LHCN-M2 (cell line): ENCODE measurements around the gene PCDHGC5. TPM values are rescaled to one million over a fixed set of nuclear protein-coding genes. Genes with fewer than 3 reads are reported as not detected.

Source experiments
- DNase-seq: peaks from one replicate; pipeline ENCODE4 v3.0.0-alpha.2; 2012; ENCODE audit warnings: low read depth
- total RNA-seq: library from RNA; depleted of rRNA; stranded (reverse); fragments of >200 nt; gene quantifications from 2 replicates; pipeline ENCODE4 v1.2.3, GENCODE V29; 2014

The PCDHGC5 gene
- total RNA-seq, 1 experiment from 2014 or later: 2.0 TPM

DNA sequence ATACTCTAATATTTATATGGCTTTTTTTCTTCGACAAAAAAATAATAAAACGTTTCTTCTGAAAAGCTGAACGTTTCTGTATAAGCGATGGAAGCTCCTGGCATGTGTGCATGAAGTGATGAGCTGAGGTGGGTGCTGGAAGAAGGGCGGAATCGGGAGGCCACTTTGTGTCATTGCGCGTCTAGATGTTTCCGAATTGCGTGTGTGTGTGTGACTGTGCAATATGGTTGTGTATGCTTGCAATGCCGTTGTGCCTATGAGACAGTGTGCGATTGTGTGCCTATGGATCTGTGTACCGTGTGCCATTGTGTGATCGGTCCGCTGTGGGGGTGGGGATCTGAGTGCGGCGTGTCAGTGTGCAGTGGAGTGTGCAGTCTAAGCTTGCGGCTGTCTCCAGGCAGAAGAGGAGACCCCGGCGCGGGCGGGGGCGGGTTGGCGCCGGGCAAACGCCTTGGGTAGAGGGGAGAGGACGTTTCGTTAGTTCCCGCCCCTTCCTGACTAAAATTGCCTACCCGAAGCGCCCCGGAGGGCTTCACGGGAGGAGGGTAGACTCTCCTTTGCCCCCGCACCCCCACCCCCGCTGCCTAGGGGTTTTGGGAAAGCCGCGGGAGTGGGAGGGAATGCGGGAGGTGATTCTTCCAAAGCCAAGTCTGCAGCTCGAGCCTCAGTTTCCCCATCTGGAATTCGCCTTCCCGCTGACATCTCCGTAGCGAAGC lies 24.2 kb downstream of the PCDHGC5 start:
- no peak for DNase-seq

GRCh38 chr5:141513627-141514329 lies 24.9 kb downstream of the PCDHGC5 start:
- peak; percentile 96 for DNase-seq

GRCh38 chr5:141514330-141515133 lies 25.7 kb downstream of the PCDHGC5 start:
- DNase-seq: no peak

- DNase-seq: no peak
Measured at GRCh38 chr5:141515141-141515540, 26.3 kb downstream of the PCDHGC5 start.

GRCh38 chr5:141515946-141516671 lies 27.2 kb downstream of the PCDHGC5 start:
- no peak for DNase-seq

DNA sequence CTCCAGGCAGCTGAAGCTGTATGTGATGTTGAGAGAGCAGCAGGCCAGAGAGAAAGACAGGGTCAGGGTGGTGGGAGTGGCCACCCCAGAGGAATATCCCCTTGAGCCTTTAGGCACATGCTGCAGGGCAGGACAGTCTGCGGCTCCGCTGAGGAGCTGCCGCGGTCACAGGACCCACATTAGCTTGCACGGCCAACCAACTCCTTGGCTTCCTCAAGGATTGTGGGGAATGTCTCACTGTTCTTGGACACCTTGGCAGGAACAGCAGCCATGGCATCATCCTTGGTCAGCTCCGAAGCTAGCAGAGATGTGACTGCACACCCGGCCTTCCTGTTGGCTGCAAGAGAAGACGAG lies 27.8 kb downstream of the PCDHGC5 start:
- peak; percentile 52 for DNase-seq

GRCh38 chr5:141517312-141517711 lies 28.4 kb downstream of the PCDHGC5 start:
- DNase-seq: no peak

DNA sequence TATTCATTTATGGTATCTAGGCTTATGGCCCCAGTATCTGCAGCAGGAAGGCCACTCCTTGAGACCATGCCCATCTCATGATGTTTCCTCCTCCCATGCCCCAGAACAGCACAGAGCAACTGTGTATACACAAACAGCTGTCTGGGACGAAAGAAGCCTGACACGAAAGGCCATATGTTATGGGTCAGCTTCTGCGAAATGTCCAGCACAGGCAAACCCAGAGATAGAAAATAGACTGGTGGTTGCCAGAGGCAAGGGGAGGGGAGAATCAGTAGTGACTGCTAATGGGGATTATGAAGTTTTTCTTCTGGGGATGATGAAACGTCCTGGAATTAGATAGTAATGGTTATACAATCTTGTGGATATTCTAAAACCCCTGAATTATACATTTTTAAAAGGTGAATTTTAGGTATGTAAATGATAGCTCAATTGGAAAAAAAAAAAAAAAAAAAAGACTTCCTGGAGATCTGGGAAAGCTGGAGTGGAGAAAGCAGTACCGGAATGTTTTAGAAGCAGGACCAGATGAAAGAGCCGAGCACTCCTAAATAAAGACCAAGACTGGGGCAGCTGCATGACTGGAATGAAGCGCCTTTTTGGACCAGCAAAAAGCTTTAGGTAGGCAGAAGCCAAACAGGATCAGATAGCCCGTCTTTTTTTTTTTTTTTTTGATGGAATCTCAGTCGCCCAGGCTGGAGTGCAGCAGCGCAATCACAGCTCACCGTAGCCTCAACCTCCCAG lies 29.2 kb downstream of the PCDHGC5 start:
- DNase-seq: peak; percentile 99

DNA sequence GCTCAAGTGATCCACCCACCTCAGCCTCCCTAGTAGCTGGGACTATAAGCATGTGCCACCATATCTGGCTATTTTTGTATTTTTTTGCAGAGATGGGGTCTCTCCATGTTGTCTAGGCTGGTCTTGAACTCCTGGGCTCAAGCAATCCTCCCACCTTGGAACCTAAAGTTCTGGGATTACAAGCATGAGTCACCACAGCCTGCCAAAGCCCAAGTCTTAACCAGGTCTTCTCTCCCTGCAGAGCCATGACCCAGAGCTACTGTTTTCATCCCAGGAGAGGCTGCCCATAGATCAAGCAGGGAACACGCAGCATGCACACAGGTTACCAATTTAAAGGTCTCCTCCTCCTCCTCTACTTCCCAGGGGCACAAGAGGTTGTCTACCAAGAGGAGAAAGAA lies 29.7 kb downstream of the PCDHGC5 start:
- peak; percentile 56 for DNase-seq

GRCh38 chr5:141519605-141520565 lies 31.0 kb downstream of the PCDHGC5 start:
- no peak for DNase-seq

DNA sequence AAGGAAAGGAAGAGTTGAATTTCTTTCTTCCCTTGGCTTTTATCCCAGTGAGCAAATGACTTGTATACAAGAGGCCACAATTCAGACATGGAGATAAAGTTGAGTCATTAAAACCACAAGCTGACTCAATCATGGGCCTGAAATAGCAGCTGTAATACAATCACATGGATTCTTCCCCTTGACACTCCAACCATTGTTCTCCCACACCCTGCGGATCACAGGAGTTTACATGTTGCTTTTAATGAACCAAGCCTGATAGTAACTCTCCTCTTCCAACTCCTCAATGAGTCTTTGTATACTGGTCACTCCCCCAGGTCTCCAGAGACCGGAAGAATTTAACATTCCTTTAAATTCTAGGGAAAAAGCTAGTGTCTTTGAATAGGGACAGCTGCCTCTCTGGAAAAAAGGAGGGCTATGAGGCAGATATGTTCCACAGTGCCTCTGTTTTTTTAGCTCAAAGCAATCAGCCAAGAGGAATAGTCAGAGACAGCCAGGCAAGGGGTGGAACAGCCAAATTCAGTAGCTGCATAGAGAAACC lies 32.4 kb downstream of the PCDHGC5 start:
- DNase-seq: peak; percentile 100

GRCh38 chr5:141522301-141522700 lies 33.4 kb downstream of the PCDHGC5 start:
- no peak for DNase-seq

DNA sequence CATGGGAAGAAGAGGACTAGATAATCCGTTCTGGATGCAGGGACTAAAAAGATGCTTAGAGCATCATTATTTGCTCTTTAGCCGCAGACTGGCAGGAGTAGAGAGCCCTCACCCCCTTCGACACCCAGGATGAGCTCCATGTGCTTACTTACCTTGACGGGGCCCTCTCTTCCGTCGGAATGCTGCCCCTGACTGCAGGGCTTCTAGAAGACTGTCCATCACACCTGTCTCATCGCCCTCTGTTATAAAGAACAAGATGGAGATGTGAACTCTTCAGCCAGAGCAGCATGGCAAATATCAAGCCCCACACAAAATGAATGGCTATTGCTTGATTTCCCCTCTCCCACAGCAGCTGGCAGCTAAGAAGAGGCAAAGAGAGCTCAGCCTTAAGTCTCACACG lies 35.1 kb downstream of the PCDHGC5 start:
- DNase-seq: no peak

DNA sequence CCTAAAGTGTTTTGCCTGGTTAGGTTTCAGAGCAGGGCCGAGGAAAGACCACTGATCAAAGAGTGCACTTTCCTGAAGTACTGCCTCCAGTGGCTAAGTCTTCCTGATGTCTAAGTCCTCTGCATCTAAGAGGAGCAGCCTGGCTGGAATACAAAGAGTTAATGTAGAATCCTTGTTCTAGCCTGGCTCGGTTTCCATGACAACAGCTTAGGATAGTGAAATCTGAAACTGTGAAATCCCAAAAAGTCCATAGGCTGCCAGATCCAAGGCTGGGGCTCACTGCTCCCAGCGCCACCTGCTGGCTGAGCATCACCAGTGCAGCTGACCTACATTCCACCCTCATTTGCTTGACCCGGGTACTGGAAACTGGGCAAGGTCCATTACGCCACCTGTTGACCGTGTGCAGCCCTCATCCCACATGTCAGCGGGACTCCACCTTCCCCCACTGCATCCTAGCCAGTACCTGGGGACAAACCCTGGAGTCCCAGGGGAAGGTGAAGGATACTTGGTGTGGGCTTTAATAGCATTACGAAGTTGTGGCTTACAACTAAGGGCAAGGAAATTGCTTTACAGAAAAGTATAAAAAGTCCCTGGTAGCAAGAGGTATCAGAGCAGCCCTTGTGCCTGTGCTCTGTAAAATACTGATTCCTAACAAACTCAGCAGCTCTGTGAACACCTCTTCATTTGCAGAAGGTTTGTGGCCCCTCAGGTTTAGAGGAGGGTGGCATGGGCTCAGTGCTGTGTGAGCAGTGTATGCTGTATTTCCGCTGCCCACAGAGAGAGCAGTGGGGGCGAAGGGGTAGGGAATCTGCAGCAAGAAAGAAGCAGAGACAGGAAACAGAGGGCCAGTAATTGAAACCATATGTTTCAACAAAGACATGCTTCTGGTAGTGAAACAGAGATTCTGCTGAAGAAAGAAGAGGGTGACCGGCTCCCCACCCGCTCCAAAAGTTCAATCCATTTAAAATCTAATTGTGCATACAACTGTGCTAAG lies 36.0 kb downstream of the PCDHGC5 start:
- peak; percentile 98 for DNase-seq

GRCh38 chr5:141525653-141526052 lies 36.8 kb downstream of the PCDHGC5 start:
- DNase-seq: no peak

GRCh38 chr5:141527426-141527825 lies 38.5 kb downstream of the PCDHGC5 start:
- no peak for DNase-seq

- no peak for DNase-seq
Measured at GRCh38 chr5:141528291-141528984, 39.6 kb downstream of the PCDHGC5 start.

DNA sequence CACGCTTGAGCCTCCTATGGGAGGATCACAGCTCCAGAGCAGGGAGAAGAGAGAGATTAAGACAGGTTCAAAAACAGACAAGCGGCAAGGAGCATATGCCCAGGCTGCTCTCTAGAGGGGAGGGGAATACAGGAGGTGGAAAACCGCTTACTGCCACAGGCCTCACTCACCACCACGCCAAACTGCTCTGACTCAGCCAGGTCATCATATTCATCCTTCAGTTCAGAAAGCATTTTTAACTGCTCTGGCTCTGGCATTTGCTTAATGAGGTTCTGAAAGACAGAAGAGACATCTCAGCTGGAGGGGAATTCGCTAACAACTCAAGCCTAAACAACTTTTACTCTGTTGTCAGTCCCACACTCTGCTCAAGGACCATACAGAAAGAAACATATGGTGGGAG lies 40.1 kb downstream of the PCDHGC5 start:
- peak; percentile 86 for DNase-seq
